Activated CD4-positive, alpha-beta T cell treated with anti-CD3 and anti-CD28 coated beads, Interleukin-2, Interleukin-6, amounts not matched to agents 100 ng/mL and 50 ng/mL, durations not matched to agents 16 hours and 8 hours (primary cell): ENCODE measurements around the gene RERE.
A peak's percentile ranks its signal among the peaks of the same experiment; 100 is the strongest.
"Not testable (repeated sequence)": the region's sequence is repeated elsewhere in the genome, so short reads cannot be mapped to it uniquely, and the experiment has no call there.

ENCODE experiments used
- DNase-seq: peaks from one replicate; pipeline ENCODE4 v3.0.0-alpha.2; 2020

Gene RERE

DNA sequence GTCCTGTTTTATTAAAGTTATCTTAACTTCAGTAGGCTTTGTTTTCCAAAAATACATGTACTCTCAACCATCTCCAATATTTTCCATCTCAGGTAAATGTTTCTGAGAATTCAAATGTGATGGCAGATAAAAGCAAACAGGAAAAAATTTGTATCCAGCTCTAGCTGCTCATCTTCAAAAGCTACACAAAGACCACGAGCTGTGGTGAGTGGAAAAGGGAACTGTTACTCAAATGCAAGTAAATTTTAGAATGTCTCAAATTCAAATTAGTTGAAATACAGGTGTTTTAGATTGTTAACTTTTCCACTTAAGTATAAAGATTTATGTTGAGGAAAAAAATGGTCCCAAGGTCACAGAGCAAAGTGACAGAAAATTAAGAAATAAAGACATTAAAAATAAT, 283.5 kb downstream of the RERE start:
- DNase-seq = no peak

GRCh38 chr1:8533124-8533523, 284.3 kb downstream of the RERE start:
- DNase-seq = no peak

GRCh38 chr1:8529901-8530300, 287.5 kb downstream of the RERE start:
- no peak for DNase-seq

DNA sequence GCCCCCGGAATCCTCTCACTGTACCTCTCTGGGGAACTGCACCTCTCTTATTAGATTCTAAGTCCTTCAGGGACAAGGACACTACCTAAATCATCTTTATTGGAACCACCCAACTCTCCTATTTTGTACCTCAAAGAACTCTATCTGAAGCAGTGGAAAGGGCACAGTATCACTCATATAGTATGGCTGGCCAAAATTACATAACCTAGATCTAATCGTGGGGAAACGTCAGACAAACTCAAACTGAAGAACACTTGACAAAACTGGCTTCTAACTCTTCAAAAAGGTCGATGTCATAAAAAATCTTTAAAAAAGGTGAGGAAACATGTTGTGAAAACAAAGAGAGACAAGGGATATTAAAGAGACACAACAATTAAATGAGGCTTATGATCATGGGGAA, 289.5 kb downstream of the RERE start:
- DNase-seq = no peak

- peak; percentile 82 for DNase-seq
Measured at GRCh38 chr1:8525558-8526275, 291.7 kb downstream of the RERE start.

DNA sequence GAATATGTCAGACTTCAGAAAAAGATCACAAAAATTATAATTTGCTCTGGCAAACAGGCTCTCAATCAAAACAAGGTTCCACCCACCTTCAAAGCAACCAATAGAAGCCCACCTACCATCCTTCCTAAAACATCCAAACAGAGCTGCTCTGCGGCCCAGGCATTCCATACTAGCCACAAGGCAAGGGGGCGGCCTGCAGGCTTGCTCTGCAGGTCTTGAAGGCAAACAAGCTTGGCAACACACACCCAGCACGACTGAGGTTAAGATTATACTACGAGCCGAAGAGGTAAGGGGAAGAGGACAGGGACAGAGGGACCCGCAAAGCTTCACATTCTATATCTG, 292.3 kb downstream of the RERE start:
- no peak for DNase-seq

DNA sequence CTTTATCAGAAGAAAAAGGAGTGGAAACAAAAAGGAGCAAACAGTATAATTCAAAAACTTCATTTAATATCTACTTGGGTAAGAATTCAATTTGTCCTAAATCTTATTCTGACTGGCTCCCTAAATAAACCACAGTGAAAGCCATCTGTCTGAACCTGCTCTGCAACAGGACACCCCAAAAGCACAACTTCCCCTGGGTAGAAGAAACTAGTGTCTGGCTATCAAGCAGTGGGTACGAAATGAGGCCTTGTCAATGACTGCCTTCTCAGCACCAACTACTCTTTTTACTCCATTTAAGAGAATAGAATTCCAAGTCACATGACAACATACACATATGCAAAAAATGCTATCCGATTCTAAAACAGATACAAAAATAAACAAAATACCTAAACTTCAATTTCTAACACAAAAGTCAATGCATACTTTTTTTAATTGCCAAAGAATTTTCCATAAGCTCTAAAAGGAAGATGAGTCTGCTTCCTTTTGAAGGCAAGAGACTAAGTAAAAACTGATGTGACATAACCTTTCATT, 292.7 kb downstream of the RERE start:
- DNase-seq = peak; percentile 38

DNA sequence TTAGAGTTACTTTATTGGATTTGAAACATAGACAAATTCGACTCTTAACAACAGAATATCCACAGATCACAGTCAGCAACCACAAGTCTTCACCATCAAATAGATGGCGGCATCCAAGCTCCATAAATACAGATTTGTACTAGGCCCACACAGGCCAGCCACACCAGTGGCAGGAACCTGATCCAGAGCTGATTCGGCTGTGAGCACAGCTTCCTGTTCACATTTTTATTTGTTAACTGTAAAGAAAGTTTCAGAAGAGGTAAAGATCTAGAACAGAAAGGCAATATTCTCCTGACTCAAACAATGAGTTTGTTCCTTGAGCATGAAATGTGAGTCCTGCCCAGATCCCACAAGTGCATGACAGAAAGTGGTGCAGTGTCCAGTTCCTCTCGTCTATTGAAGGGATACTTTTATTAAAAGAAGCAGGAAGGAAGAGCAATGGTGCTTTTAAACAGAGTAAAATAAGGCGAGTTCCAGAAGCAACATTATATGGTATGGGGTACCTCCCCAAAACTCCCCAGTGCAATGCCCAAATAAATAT, 293.7 kb downstream of the RERE start:
- DNase-seq = peak; percentile 55

DNA sequence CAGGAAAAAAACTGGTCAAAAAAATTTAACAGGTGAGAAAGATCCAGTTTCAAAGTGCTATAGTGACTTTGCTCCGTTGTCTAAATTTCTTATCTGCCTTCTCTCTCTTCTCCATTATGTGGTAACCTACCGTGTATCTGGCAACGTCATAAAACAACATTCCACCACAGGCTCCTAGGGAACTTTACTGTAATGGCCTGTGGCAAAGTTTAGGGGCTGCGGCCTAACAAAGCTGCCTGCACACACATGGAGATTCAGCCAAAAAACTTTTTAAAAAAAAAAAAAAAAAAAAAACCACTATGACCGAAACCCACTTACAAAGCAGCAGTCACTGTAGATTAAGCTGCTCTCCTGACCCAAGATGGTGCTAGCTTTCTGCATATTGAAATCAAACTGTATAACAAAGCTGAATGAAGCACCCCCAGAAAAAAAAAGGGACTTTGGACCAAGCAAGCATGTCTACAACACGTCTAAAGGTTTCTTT, 296.9 kb downstream of the RERE start:
- no peak for DNase-seq

DNA sequence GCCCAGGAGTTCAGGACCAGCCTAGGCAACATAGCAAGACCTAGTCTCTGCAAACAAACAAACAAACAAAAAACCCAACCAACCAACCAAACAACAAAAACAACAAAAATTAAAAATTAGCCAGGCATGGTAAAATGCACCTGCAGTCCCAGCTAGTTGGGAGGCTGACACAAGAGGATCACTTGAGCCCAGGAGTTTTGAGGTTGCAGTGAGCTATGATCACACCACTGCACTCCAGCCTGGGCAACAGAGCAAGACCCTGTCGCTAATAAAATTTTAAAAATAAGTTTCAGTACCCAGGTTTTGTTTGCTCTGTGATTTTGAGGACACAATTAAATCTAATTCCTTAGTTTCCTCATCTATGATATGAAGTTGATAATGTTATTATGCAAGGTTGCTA, 298.3 kb downstream of the RERE start:
- no peak for DNase-seq

DNA sequence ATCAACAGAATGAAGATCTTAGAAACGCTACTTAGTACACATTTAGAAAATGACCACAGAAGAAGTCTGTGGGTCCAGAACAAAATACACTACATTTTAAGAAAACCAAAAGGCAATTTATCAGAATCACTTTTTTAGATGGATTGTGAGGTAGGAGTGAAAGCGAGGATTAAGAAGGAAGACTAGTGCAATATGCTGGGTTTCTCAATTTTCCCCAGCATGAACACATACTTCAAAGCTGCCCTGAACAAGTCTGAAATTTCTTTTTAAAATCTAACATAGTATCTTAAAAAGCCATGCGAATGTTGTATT, 299.0 kb downstream of the RERE start:
- DNase-seq = no peak

DNA sequence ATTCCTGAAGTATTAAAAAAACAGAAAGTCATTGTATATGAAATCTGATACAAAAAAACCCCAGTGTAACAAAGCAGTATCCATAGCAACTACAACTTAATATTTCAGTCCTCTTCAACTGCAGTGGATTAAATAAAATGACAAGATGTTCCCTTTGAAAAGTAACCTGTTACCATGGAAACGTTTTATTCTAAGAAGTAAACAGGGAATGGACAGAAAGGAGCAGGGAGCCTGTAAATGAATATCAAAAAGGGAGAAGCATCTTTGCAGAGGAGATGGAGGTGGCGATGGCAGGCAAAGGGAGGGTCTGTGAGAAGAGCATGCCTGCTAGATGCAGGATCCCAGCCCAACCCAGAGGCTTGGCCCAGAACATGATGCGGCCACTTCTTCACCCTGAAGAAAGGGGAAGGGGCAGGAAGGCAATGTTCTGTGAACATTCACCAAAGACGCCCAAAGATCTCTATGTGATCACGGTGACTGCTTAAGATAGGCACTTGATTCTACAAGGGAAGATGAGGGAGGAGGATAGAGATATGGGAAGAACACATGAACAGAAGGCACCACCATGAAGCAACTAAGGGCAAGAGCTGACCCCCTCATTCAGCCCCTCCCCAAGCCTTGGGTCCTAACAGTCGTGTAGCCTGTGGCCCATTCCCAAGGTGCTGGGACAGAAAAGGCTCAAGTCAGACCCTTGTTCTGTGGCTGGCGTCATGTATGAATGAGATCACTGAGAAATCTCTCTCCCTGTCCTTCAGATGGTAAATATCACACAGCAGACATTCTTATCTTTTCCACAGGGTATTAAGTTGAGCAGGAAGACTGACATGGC, 299.6 kb downstream of the RERE start:
- DNase-seq = no peak

DNA sequence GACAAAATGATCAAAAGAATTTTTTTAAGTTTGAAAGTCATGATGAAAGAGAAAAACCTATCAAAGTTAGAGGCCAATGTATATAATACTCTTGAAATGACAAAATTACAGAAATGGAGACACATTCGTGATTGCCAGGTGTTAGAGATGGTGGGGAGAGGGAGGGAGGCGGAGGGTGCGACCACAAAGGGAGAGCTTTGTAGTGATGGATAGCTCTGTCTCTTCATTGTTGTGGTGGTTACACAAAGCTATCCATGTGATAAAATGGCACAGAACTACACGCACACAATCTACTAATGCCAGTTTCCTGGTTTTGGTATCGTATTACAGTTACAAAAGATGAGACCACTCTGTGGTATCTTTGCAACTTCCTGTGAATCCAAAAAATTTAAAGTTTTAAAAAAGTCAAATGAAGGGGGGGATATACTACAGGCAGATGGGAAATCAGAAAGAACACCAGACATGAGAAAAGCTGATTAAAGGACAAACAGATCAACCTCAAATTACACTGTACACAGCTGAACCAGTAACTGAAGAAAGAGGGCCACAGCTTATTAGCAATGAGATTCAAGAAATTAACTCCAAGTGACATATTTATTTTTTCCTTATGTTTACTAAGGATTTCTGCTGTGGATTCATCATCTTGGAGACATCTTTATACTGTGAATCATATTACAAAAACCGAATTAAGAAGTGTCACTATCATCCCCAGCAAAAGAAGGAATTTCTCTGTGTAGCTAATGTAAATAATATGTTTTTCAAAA, 300.5 kb downstream of the RERE start:
- DNase-seq = no peak

DNA sequence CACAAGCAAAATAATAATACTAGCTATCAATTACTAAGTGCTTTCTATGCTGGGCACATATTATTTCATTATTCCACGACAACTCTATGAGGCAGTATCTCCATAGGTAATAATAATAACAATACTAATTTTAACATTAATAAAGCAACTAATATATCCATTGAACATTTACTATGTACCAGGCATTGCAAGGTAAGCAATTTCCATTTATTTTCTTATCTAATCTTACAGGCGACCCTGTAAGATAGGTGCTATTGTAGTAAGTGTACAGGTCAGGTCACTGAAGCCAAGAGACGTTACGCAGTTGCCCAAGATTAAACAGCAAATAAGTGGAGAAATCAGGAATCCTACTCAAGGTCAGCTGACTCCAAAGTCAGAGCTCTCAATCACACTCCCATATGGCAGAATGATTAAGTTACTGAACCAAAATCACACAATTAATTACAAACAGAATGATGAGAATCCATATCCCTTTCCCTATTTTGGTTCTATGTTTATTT, 301.1 kb downstream of the RERE start:
- no peak for DNase-seq

DNA sequence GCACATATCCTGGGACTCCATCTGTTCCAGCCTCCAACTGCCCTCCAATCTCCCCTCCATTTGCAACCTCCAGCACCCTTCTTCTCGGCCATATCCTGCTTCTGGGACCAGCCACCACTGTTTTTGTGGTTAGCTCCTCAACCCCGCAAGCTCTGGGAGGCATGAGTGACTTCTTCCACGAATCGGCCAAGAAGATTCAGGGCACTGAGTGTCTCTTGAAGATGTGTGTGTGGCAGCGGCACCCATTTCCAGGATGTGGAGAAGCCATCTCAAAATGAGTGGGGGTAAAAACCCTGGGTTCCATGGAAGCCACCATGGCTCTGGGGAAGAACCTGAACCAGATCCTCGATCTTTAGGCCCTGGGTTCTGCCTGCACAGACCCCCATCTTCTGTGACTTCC, 304.9 kb downstream of the RERE start:
- DNase-seq = peak; percentile 39

- peak; percentile 38 for DNase-seq
Measured at GRCh38 chr1:8510041-8510823, 307.2 kb downstream of the RERE start.

GRCh38 chr1:8509579-8509978, 307.9 kb downstream of the RERE start:
- no peak for DNase-seq

GRCh38 chr1:8506995-8507615, 310.3 kb downstream of the RERE start:
- no peak for DNase-seq

- DNase-seq = no peak
Measured at GRCh38 chr1:8506456-8506855, 311.0 kb downstream of the RERE start.

DNA sequence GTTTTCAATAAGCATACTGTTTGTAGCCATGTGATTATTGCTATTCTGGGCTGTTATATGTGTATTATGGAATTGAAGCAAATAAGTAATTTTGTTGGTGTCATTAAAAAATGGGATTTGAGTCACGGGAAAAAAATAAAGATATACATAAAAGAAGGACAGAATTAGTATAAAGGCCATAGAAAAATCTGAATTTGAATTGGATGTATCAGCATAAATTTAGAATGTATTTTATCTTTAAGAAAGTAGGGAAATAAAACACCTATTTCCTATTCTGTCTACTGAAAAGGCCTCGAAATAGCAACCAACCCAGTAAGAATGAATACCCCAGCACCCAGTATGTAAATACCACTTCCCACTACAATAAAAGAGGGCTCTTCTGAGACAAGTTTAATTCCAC, 313.6 kb downstream of the RERE start:
- no peak for DNase-seq

- DNase-seq = not testable (repeated sequence)
Measured at GRCh38 chr1:8502949-8503348, 314.5 kb downstream of the RERE start.
